Measurements from ENCODE around the gene LBH.

The LBH gene

DNA sequence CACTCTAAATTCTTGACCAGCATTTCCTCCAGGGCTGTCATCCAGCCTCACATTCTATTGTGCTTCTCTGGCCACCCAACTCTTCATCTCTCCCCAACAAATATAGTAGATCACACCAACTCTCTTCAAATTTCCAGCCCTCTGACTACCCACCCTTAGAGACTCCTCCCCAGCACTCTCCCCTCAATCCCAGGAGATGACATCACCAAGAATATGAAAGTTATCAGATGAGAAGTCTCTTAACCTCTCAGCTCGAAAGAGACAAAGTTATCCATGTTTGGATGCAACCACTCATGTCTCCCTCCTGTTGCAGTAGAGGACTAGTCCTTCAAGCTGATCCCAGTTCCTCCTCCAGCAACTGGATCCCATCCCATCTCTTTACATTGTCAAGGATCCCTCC lies 47.1 kb downstream of the LBH start:
- DNase-seq = no peak

- no peak for DNase-seq
These were observed 49.5 kb downstream of the LBH start for GRCh38 chr2:30280596-30281434.

GRCh38 chr2:30282081-30282480 lies 50.7 kb downstream of the LBH start:
- no peak for DNase-seq

- DNase-seq = no peak
These were observed 51.4 kb downstream of the LBH start for GRCh38 chr2:30282721-30283120.

- DNase-seq = no peak
These were observed 52.7 kb downstream of the LBH start for GRCh38 chr2:30283931-30284565.

GRCh38 chr2:30285758-30286157 lies 54.4 kb downstream of the LBH start:
- no peak for DNase-seq

DNA sequence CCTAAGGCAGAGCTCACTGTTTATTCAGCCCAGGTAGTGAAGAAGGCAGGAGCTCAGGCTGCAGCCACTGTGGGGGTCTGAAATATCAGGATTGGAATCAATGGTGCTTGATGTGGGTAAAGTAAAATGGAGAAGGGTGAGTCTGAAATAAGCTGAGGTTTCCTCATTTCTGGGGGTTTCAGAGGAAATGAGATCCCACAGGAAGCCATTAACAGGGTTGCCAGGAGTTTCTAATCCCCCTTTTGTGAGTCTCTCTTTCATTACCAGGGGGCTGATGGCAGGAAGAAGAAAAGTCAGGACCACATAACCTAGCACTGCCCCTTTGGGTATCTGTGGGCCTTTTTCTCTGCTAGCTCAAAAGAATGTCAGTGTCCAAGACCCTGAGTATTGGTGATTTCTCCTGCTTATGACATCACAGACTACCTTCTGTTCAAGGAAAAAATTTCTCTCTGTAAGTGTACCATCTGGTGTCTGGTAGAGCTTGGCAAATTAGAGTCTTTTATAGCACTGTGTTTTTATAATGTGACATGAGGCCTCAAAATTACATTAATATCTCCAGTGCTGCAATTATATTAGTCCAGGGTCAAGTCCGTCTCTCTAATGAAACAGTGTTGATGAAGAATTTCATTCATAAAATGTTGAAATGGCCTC lies 56.0 kb downstream of the LBH start:
- DNase-seq = no peak

GRCh38 chr2:30287857-30288513 lies 56.7 kb downstream of the LBH start:
- no peak for DNase-seq

DNA sequence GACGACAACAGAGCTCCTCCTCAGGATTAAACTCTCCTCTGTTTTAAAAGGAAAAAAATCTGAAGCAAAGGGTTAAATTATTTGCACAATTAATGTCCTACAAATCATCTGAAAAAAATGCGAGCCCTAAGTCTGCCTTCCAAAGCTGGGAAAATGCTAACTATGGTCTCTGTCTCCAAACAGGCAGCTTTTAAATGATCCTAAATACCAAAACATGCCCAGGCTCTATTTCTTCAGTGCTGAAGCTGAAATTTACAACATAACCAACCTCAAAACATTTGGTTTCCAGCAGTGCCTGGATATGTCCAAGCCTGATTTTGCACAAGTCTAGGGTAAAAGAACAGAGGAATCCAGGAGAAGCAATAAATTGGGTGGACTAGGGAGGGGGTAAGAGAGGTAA lies 57.2 kb downstream of the LBH start:
- no peak for DNase-seq

GRCh38 chr2:30293303-30293921 lies 62.1 kb downstream of the LBH start:
- no peak for DNase-seq

DNA sequence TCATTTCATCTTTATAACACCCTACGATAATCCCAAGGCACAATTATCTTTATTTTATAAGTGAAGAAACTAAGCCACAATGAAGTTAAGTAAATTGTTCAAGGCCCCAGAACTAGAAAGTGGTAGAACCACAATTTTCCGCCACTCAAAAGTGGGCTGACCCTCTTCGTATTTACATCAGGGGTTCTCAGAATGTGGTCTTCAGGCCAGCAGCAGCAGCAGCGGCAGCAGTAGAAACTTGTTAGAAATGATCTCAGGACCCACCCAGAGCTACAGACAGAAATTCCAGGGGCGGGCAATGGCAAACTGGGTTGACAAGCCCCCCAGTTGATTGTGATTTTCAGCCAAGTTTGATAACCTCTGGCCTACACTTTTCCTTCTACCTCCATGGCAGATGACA lies 62.8 kb downstream of the LBH start:
- no peak for DNase-seq

DNA sequence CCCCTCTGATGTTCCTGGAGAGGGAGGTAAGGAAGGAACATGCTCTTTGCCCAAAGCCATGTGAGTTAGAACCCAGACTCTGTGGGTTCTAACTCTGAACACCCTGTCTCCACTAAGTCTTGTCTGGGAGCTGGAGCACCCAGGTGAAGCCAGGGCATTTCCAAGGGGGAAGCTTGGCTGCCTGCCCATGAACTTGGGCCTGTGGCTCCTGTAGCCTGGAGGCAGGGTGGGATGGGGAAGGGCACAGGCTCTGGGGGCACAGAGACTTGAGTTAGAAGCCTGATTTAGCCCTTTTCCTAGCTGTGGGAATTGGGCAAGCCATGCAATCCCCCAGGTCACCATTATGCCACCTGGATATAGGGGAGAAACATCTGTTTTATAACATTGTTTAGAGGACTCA lies 65.2 kb downstream of the LBH start:
- DNase-seq = no peak

DNA sequence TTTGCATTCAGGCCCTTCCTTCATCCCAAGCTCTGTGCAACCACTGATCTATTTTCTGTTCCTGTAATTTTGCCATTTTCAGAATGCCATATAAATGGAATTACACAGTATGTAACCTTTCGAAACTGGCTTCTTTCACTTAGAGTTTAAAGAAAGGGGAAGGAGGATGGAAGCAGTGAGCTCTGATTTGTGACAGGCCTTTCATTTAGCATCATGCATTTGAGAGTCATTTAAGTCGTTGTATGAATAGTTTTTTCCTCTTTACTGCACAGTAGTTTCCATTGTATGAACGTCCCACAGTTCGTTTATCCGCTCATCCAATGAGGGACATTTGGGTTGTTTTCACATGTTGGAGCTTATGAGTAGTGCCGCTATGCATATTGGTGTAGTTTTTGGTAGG lies 67.0 kb downstream of the LBH start:
- DNase-seq = no peak

DNA sequence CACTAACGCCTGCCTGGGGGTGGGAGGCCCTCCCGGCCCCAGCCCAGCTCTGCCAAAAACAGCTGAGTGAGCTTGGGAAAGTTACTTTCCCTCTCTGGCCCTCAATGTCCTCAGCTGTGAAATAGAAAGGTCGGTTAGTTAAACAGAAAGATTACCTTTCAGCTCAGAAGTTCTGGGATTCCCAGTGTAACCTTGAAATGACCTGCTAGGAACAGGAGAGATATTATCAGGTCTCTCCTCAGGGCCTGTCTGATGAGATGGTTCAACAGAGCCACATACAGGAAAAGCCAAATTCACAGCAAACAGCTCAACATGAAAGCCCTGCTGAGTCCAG lies 68.8 kb downstream of the LBH start:
- no peak for DNase-seq

DNA sequence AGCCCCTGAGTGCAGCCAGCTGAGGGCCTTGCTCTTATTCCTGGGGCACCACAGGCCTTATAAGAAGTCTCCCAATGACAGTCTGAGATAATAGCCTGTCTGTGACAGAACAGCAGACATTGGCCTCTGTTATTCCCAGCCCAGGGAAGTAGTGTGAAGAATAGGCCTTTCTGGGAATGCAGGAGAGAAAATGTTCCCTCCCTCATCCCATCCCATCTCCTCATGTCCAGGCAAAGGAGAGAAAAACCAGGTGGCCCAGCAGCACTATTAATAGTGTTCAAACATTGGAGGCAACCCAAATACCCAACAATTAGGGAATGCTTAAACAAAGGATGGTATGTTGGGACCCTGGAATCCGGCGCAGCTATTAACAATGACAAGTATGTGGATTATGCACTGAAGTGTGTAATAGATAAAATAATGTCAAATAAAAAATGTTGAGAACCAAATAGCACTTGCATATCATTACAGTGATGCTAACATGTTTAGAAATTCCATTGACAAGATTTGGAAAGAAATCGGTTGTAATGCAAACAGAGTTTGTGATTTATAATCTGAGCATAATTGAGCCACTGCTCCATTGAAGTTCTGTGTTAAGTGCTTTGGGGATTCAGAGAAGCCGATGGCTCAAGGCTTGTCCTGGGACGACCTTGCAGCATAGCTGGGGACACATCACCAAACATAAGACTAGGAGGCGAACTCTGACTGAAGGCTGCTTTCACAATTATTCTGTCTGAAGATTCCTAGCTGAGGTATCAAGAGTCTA lies 69.3 kb downstream of the LBH start:
- DNase-seq = no peak

DNA sequence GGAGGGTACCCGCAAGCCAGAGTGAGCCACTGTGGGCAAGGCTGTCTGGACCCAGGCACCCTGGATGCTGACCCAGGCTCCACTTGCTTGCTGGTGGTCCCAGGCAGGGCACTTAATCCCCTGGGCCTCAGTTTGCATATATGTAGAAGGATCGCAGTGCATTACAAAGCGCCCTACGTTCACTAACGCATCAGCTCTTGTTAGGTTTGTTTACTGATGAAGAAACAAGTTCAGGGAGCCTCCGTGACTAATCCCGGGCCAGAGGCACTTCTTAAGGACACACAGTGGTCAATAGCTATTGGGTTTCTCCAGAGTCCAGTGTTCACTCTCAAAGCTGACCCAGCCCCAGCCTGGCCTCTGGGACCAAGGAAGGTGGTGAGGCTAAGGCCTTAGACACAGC lies 70.2 kb downstream of the LBH start:
- no peak for DNase-seq

- no peak for DNase-seq
These were observed 71.2 kb downstream of the LBH start for GRCh38 chr2:30302566-30302965.

- DNase-seq = no peak
These were observed 71.8 kb downstream of the LBH start for GRCh38 chr2:30303095-30303494.

DNA sequence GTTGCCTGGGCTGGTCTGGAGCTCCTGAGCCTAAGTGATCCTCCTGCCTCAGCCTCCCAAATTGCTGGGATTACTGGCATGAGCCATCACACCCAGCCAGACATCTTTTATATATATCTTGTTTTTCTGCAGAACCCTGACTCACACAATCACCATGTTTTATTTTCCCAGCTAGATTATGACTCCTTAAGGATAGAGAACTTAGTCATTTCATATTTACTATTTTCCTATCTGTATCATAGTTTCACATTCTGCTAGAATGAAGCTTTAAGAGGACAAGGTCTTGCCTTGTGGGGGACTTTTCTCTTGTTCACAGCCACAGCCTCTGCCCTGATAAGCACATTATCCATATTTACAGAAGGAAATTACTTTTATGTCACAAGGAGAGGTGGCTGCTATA lies 73.9 kb downstream of the LBH start:
- DNase-seq = no peak

DNA sequence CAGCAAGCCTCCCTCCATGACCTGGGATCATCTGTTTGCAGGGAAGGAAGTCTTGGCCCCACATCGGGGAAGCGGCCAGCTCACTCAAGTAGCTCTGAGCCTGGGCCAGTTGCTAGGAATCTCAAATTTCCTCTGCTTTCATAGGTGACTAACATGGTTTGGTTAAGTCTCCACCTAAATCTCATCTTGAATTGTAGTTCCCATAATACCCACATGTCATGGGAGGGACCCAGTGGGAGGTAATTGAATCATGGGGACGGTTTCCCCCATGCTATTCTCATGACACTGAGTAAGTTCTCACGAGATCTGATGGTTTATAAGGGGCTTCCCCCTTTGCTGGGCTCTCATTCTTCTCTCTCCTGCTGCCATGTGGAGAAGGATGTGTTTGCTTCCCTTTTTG lies 75.2 kb downstream of the LBH start:
- no peak for DNase-seq

GRCh38 chr2:30308280-30308679 lies 76.9 kb downstream of the LBH start:
- DNase-seq = no peak
